SK-N-SH (cell line): ENCODE results near the gene MAP10.

Experiments
- CTCF ChIP-seq: fragments of 200-600 bp; sonication (generic); IDR thresholded peaks from 2 replicates; pipeline ENCODE4 v1.6.1; 2017; ENCODE audit warnings: antibody characterized with exemption, mild to moderate bottlenecking, moderate library complexity
- ELF1 ChIP-seq: IDR thresholded peaks from 2 replicates; pipeline ENCODE4 v1.4.0; 2012
- EP300 ChIP-seq, 2 experiments: IDR thresholded peaks; 2 replicates each; pipeline versions ENCODE4 v1.4.0 to v1.6.1; 2012; ENCODE audit warnings: borderline replicate concordance in 1 of 2, low read depth in 1 of 2, low read length in 1 of 2
- POLR2AphosphoS5 ChIP-seq: IDR thresholded peaks from 2 replicates; pipeline ENCODE4 v1.6.1; 2012; ENCODE audit warnings: low read depth, low read length
- SMC3 ChIP-seq: IDR thresholded peaks from 2 replicates; pipeline ENCODE4 v1.6.1; 2012; ENCODE audit warnings: low read depth, low read length, improper control_type of control experiment
- TF ChIP-seq, protein P1 (sequence below): IDR thresholded peaks from 2 replicates; pipeline ENCODE4 v1.6.1; 2012; ENCODE audit warnings: mild to moderate bottlenecking, low read depth, low read length, moderate library complexity
- TF ChIP-seq, protein P2 (sequence below): IDR thresholded peaks from 2 replicates; pipeline ENCODE4 v1.4.0; 2012; ENCODE audit warnings: low read depth

GRCh38 chr1:232810856-232811255 is 5.6 kb downstream of the MAP10 start:
- TF ChIP-seq POLR2AphosphoS5: no peak
- no peak for TF ChIP-seq SMC3
- TF ChIP-seq ELF1: no peak
- no peak for TF ChIP-seq EP300 (IDR thresholded peaks at IDR 0.05; ENCODE audit: borderline replicate concordance in 1 of 2, low read depth in 1 of 2, low read length in 1 of 2)
- no peak for TF ChIP-seq CTCF
- TF ChIP-seq, protein P1, sequence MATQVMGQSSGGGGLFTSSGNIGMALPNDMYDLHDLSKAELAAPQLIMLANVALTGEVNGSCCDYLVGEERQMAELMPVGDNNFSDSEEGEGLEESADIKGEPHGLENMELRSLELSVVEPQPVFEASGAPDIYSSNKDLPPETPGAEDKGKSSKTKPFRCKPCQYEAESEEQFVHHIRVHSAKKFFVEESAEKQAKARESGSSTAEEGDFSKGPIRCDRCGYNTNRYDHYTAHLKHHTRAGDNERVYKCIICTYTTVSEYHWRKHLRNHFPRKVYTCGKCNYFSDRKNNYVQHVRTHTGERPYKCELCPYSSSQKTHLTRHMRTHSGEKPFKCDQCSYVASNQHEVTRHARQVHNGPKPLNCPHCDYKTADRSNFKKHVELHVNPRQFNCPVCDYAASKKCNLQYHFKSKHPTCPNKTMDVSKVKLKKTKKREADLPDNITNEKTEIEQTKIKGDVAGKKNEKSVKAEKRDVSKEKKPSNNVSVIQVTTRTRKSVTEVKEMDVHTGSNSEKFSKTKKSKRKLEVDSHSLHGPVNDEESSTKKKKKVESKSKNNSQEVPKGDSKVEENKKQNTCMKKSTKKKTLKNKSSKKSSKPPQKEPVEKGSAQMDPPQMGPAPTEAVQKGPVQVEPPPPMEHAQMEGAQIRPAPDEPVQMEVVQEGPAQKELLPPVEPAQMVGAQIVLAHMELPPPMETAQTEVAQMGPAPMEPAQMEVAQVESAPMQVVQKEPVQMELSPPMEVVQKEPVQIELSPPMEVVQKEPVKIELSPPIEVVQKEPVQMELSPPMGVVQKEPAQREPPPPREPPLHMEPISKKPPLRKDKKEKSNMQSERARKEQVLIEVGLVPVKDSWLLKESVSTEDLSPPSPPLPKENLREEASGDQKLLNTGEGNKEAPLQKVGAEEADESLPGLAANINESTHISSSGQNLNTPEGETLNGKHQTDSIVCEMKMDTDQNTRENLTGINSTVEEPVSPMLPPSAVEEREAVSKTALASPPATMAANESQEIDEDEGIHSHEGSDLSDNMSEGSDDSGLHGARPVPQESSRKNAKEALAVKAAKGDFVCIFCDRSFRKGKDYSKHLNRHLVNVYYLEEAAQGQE: no peak
- TF ChIP-seq, protein P2, sequence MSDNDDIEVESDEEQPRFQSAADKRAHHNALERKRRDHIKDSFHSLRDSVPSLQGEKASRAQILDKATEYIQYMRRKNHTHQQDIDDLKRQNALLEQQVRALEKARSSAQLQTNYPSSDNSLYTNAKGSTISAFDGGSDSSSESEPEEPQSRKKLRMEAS: no peak
